HTR-8/SVneo (cell line): ENCODE measurements around the gene GLB1L3.
"Not testable (repeated sequence)": the region's sequence is repeated elsewhere in the genome, so short reads cannot be mapped to it uniquely, and the experiment has no call there.

Experiments
- DNase-seq: peaks from one replicate; pipeline ENCODE4 v3.0.0; 2011; ENCODE audit warnings: low spot score, mixed read lengths; ENCODE audit not compliant: insufficient read length
- FAIRE-seq: peaks from 2 replicates; lab custom pipeline; 2011; peaks lifted over from hg19 to GRCh38; lab: Jason Lieb, UNC

The GLB1L3 gene

DNA sequence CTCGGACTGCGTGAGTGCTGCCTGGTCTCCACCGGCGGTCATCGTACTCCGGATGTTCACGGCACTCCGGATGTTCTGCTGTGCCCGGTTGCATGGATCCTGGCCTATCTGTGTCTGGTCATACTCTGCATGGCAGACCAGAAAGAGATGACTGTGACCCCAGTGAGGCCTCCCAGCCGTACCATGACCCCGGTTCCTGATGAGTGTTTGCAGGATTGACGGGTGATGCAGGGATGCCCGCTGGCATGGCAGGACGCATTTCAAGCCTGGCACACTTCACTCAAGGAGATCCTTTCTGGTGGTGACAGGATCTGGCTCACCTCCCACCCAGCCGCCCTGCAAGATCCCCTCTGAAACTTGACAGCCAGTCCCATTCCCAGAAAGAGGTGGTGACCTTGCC, 61.9 kb downstream of the GLB1L3 start:
- FAIRE-seq: no peak
- no peak for DNase-seq

DNA sequence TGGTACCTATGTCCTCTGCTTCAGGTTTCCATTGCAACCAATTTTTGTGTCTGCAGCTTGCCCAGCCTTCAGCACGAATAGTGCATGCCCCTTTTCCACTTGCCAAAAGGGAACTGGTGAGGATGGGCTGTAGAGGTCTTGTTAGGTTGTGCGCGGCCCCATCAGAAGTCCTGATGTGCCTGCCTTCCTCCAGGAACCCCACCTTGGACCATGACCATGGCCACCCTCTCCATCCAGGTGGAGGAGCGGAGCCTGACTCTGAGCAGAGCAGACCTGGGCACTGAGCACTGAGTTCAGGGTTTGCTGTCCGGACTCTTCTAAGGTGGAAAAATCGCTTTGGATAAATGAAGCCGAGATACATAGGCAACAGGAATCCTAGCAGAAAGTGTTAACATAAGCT, 62.5 kb downstream of the GLB1L3 start:
- no peak for DNase-seq
- no peak for FAIRE-seq

- FAIRE-seq (no peak), DNase-seq (no peak)
Measured at GRCh38 chr11:134339756-134340155, 63.6 kb downstream of the GLB1L3 start.

GRCh38 chr11:134340354-134340964, 64.3 kb downstream of the GLB1L3 start:
- no peak for FAIRE-seq
- no peak for DNase-seq

DNA sequence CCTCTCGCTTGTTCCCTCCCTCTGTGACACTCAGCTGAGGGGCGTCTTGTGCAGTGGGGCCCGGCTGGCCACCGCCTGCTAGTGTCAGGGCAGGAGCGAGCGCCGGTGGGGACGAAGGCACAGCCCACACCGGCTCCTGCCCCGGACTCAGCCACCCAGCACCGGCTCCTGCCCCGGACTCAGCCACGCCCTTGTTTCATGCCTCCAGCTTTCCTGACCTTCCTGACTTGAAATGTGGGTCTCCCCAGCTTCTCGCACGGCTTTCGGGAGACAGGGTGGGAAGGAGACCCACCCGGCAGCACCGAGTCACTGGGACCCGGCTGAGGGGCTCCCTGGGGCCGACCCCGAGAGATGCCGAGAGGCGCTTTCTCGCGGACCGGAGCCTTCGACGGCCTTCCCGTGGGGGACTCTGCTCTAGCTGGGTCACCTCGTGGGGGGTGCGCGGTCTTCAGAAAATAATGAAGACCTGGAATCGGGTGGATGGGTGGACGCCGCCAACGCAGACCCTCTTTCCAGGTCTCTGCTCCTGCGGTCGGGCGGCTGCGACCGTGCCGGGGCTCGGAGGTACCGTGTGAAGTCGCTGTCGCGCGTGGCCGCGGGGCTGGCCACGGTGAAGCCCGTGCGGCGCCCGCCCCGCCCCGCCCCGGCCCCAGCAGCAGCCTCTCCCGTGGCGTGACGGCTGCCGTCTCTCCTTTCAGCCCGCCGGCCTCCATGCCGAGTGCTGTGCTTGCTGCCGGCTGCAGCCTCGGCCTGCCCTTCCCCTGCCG, 65.8 kb downstream of the GLB1L3 start:
- no peak for DNase-seq
- no peak for FAIRE-seq

DNA sequence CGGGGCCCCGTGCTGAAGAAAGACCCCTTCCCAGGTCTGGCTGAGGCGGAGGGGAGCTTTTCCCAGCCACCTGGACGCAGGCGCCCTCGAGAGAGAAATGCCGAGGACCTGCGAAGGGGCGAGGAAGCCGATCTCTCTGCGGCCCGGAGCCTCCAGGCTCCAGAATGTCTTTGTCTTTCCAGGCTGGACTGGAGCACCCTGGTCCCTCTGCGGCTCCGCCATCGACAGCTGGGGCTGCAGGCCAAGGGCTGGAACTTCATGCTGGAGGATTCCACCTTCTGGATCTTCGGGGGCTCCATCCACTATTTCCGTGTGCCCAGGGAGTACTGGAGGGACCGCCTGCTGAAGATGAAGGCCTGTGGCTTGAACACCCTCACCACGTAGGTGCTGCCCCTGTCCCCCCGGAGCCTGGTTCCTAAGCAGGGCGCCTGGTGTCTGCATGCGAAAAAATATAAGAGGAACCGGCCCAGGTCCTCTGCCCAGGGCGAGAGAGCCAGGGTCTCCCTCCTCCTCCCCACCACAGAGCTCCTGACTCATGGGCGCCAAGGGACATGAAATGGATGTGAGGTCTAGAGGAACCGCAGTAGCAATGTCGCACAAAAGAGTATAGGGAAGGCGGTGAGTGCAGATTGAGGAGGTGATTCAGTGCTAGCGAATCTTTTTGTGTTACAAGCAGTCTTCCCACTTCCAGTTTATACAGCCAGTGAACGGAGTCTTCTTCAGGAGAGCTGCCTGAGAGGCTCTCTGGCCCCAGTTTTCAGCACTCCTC, 66.6 kb downstream of the GLB1L3 start:
- no peak for FAIRE-seq
- DNase-seq: no peak

DNA sequence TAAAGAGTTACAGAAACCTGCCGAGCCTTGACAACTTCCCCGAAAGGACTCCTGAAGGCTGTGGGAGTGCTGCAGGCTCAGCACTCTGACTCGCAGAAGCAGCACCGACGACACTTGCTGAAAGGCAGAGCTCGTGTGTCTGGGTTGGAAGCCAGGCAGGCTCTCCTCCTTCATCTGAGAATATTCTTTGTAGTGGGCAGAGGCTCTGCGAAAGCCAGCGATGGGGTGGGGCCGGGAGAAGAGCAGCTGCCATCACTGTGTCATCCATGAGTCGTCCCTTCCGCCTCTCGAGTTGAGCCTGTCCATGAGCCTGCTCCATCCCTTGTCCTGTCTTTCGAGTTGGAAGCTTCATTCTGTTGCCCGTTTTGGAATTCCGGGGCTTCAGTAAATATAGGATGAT, 67.5 kb downstream of the GLB1L3 start:
- DNase-seq (no peak), FAIRE-seq (no peak)

DNA sequence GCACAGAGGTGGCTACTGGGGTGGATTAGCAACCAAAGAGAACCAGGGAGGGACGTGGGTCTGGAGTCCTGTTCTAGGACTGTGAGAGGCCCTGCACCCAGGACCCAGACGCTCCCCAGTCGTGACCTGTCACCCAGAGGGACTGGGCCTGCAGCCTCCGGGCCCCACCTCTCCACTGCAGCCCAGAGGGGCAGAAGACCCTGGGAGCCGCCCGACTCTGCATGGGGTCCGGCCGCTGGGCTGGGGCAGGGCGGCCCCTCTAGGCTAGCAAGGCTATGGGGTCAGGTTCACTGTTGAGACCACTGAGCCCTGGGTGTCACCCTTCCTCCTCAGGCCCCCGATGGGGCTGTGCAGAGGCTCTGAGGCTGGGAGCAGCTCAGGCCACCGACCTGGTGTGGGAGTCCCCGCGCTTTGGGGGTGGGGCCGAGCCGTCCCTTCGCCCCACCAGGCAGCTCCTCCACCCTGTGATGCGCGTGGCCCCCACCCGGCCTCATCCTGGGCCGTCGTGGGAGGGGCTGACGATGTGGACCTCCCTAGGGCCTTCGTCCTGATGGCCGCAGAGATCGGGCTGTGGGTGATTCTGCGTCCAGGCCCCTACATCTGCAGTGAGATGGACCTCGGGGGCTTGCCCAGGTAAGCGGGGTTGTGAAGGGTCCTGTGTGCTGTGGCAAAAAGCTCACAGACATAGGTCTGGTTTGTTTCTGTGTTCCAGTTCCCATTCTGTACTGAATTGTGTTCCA, 68.5 kb downstream of the GLB1L3 start:
- DNase-seq, FAIRE-seq: not testable (repeated sequence)

DNA sequence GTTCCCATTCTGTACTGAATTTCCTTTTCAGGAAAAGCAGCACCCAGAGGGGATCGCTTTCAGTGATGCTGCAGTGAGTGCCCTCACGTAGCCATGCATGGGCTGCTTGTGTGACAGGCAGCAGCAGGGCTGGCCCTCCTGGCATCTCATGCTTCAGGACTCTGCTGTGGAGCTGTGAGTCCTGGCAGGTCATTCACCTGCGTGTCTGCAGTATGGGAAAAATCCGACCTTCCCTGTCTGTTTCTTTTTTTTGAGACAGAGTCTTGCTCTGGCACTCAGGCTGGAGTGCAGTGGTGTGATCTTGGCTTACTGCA, 69.0 kb downstream of the GLB1L3 start:
- no peak for DNase-seq
- no peak for FAIRE-seq

DNA sequence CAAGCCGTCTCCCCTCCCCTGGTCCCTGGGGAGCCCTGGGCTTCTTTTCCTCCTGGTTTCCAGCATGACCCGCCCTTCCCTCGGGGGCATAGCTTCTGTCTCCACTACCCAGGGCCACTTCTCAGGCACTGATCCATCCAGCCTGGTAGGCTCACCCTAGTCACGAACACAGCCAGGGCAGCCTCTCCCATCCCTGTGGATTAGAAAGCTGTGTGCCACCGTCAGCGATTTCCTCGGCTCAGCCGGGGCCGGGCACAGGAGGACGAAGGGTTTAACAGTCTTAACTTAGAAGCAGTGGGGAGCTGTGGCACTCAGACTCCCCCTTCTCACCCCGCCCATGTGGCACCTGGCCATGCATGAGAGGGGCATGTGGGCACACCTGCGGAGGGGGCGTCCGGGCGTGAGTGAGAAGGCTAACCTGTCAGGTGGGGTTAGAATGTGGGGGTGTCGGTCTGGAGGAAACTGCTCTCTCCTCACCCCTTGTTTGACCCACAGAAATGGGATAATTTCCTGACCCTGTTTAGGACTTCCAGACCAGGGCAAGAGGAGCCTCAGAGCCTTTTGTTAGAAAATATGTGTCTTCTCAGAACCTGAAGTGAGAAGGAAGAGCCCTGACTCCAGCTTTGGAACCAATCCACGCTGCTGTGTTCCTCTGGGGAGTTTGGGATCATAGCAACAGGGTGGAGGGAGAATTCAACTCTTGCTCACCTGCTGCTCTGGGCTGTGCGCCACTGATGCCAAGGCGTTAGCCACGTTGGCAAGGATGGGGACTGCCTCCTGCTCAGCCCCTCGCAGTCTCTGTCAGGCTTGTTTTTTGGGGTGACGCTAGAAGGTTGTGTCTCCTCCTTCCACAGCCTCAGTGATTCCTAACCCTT, 70.2 kb downstream of the GLB1L3 start:
- no peak for DNase-seq

DNA sequence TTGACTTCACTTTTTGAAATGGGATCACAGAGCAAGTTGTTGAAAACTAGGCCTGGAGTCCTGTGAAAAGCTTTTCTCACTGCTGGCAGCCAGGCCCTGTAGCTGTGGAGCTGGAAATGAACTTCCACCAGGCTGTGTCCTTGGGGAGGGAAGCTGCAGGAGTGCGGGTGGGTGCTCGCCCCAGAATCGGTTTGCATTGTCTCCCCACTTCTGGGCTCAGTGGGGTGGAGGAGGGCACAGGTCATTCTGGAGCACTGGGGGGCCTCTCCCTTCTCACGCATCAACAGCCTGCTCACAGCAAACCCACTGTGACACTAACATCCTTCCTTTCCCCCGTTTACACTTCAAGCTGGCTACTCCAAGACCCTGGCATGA, 70.8 kb downstream of the GLB1L3 start:
- no peak for FAIRE-seq
- no peak for DNase-seq

More for the DNA sequence above, 70.2 kb downstream of the GLB1L3 start:
- no peak for FAIRE-seq

GRCh38 chr11:134347441-134347840, 71.3 kb downstream of the GLB1L3 start:
- DNase-seq (no peak), FAIRE-seq (no peak)

DNA sequence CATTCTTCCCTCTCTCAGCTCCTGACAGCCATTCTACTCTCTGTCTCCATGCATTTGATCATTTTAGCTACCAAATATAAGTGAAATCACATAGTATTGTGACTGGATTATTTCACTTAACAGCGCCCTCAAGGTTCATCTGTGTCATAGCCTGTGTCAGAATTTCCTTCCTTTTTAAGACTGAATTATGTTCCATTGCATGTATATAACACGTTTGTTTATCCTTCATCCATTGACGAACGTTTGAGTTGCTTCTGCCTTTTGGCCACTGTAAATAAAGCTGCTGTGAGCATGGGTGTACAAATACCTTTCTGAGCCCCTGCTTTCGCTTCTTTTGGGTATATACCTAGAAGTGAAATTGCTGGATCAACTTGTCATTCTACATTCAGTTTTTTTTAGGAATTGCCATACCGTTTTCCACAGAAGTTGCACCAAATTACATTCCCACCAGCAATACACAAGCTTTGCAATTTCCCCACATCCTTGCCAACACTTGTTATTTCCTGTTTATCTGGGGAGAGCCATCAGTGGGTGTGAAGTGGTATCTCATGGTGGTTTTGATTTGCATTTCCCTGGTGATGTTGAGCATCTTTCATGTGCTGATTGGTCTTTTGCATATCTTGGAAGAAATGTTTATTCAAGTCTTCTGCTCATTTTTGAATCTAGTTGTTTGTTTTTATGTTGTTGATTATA, 73.1 kb downstream of the GLB1L3 start:
- FAIRE-seq: no peak
- no peak for DNase-seq

DNA sequence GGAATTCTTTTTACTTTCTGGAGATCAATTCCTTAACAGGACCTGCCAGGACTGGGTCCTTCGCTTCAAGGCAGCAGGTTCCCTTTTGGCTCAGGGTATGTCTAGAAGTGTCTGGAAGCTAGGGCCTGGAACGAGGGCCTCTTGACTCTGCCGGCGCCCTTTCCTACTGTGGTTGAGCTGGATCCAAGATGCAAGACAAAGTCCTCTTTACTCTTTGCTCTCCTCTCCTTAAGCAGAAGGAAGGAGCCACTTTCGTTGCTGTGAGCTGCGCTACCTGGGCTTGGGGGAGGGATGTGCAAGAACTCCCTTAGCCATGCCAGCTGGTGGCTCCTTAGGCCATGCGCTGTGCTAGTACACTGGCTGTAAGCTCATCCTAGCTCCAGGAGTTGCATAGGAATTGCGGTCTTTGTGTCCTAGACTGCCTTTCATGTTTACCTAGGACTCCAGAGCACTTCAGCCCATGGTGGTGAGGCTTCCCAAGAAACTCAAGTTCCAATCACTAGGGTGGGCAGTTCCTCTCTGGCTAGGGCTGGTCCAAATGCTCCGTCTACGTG, 73.7 kb downstream of the GLB1L3 start:
- DNase-seq (no peak), FAIRE-seq (no peak)

DNA sequence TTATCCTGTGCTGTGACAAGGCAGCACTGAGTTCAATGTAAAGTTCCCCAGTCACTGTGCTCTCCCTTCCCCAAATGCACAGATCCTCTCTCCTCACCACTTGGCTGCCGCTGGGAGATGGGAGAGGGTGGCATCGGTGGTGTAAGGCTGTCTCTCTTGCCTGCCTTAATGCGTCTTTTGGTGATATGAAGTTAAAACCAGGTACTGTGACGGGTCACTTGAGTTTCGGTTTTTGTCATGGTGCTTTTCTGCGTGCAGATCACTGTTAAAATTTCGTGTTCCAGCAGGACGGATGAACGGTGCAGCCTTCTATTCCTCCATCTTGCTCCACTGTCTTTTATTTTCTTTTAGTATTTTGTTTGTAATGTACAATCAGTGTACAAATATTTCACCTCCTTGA, 74.2 kb downstream of the GLB1L3 start:
- FAIRE-seq: no peak

GRCh38 chr11:134352111-134352510, 75.9 kb downstream of the GLB1L3 start:
- no peak for FAIRE-seq
- no peak for DNase-seq

More for the DNA sequence above, 74.2 kb downstream of the GLB1L3 start:
- DNase-seq: no peak

- no peak for DNase-seq
- FAIRE-seq: no peak
Measured at GRCh38 chr11:134355136-134355535, 79.0 kb downstream of the GLB1L3 start.

GRCh38 chr11:134355656-134356055, 79.5 kb downstream of the GLB1L3 start:
- no peak for FAIRE-seq
- DNase-seq: no peak
